BJ (cell line): ENCODE data around the gene GGTLC2. TPM values are rescaled to one million over a fixed set of nuclear protein-coding genes. Genes with fewer than 3 reads are reported as not detected.
A peak's percentile ranks its signal among the peaks of the same experiment; 100 is the strongest.
"Not testable (repeated sequence)": the region's sequence is repeated elsewhere in the genome, so short reads cannot be mapped to it uniquely, and the experiment has no call there.

Experiments
- CTCF ChIA-PET: fragments of 350-600 bp; formaldehyde crosslinking; extraction: SDS; loops from one replicate; lab custom pipeline; 2021; ENCODE audit warnings: antibody characterized with exemption, inconsistent platforms; lab: Yijun Ruan, JAX
- POLR2A ChIA-PET: fragments of 300-600 bp; sonication (Branson Sonifier 250); formaldehyde crosslinking; extraction: SDS; loops from one replicate; lab custom pipeline; 2021; ENCODE audit warnings: antibody characterized with exemption; lab: Charles Lee
- DNase-seq: peaks from one replicate; pipeline ENCODE4 v3.0.0-alpha.2; 2011; ENCODE audit warnings: low read depth
- H3K27me3 ChIP-seq: 2 replicates; pipeline ENCODE4 v1.6.0; 2011; ENCODE audit warnings: low read length; ENCODE audit not compliant: control insufficient read depth, insufficient read depth
- H3K36me3 ChIP-seq: 2 replicates; pipeline ENCODE4 v1.5.1; 2011; ENCODE audit warnings: low read length; ENCODE audit not compliant: control insufficient read depth, insufficient read depth
- H3K4me3 ChIP-seq: 2 replicates; pipeline ENCODE4 v1.5.1; 2011; ENCODE audit warnings: low read depth, mild to moderate bottlenecking, control low read depth, low read length
- CTCF ChIP-seq: IDR thresholded peaks from 2 replicates; pipeline ENCODE4 v1.5.1; 2011; ENCODE audit warnings: low read depth, mild to moderate bottlenecking, control low read depth, inconsistent platforms, low read length, moderate library complexity; ENCODE audit not compliant: insufficient read depth
- polyA plus RNA-seq: library from polyadenylated mRNA; depleted of rRNA; stranded (reverse); fragments of >200 nt; gene quantifications from 2 replicates; pipeline ENCODE4 v1.2.3, GENCODE V29; 2011

GGTLC2 gene
- polyA plus RNA-seq, 1 experiment, result not detected

- no peak for TF ChIP-seq CTCF
- no peak for DNase-seq
- Histone ChIP-seq H3K4me3 (no peak overlapping the region), H3K27me3 (peaks cover 3% of the 10 kb centered on the region; the same call in 1 of the 2 replicates), H3K36me3 (no peaks in the 10 kb centered on the region)
- CTCF ChIA-PET, result interaction anchor here (0.9 kb wide), 1 partner anchor 32 kb away, joined by 4 read pairs; no protein-coding TSS in a partner anchor
- POLR2A ChIA-PET, result no interaction called here
Measured at GRCh38 chr22:22619765-22620414, 24.5 kb upstream of the GGTLC2 start.

- H3K4me3 ChIP-seq, H3K36me3 ChIP-seq, DNase-seq, POLR2A ChIA-PET, H3K27me3 ChIP-seq: not testable (repeated sequence)
- CTCF ChIA-PET, result interaction anchor here (1.1 kb wide), 1 partner anchor 81 kb away, joined by 3 read pairs; no protein-coding TSS in a partner anchor
Measured at GRCh38 chr22:22628546-22629495, 15.6 kb upstream of the GGTLC2 start.

- H3K27me3 ChIP-seq, CTCF ChIA-PET, H3K4me3 ChIP-seq, POLR2A ChIA-PET, DNase-seq, H3K36me3 ChIP-seq: not testable (repeated sequence)
Measured at GRCh38 chr22:22631223-22631652, 13.2 kb upstream of the GGTLC2 start.

GRCh38 chr22:22632226-22632625 is 12.2 kb upstream of the GGTLC2 start:
- CTCF ChIA-PET, H3K27me3 ChIP-seq, H3K36me3 ChIP-seq, POLR2A ChIA-PET, H3K4me3 ChIP-seq, DNase-seq: not testable (repeated sequence)

DNA sequence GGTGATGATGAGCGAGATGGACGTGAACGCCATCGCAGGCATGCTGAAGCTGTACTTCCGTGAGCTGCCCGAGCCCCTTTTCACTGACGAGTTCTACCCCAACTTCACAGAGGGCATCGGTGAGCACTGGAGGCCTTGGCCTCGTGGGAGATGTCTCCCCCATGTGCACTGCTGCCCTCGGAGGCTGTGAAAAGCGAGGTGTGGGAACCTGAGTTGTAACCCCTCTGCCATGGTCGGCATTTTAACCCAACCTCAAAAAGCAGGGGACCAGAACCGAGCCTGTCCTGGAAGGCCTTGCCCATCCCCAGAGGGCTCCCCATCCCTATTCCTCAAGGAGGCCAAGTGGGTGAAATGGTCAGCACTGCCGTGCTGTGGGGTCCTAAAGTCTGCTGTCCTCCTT is 10.9 kb upstream of the GGTLC2 start:
- H3K36me3 ChIP-seq, H3K27me3 ChIP-seq, CTCF ChIA-PET, H3K4me3 ChIP-seq, DNase-seq, POLR2A ChIA-PET: not testable (repeated sequence)

- H3K36me3 ChIP-seq, DNase-seq, POLR2A ChIA-PET, H3K27me3 ChIP-seq, CTCF ChIA-PET, H3K4me3 ChIP-seq: not testable (repeated sequence)
- 0 out of 2 replicates have a peak, but pooled peaks have one; percentile 12 for TF ChIP-seq CTCF
Measured at GRCh38 chr22:22636260-22636659, 8.2 kb upstream of the GGTLC2 start.

- H3K27me3 ChIP-seq, POLR2A ChIA-PET, CTCF ChIA-PET: not testable (repeated sequence)
Measured at GRCh38 chr22:22638313-22638712, 6.1 kb upstream of the GGTLC2 start.

DNA sequence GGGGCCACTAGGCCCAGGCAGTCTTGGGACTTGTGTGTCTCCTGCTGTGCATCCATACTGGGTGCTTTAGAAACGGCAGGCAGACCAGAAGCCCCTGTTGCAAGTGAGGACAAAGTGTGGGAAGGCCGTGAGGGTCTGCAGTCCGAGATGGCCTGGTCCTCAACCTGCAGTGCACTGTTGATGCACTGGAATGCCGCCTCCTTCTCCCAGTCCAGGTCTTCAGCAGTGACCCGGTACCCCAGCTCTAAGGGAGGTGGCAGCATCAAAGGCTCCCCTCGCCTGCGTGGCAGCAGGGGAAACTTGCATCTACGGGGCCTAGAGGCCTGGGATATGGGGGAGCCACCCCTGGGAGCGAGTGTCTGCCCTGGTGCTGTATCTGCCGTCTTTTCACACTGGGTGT is 2.2 kb upstream of the GGTLC2 start:
- H3K4me3 ChIP-seq, DNase-seq, POLR2A ChIA-PET, H3K36me3 ChIP-seq, H3K27me3 ChIP-seq: not testable (repeated sequence)
- CTCF ChIA-PET, result interaction anchor here (0.7 kb wide), 1 partner anchor 49 kb away, joined by 3 read pairs; no protein-coding TSS in a partner anchor

More at GRCh38 chr22:22638313-22638712, 6.1 kb upstream of the GGTLC2 start:
- not testable (repeated sequence) for H3K4me3 ChIP-seq, DNase-seq, H3K36me3 ChIP-seq

GRCh38 chr22:22645969-22646368 is 1.6 kb downstream of the GGTLC2 start:
- CTCF ChIA-PET, POLR2A ChIA-PET, H3K4me3 ChIP-seq, DNase-seq, H3K27me3 ChIP-seq, H3K36me3 ChIP-seq: not testable (repeated sequence)

- CTCF ChIA-PET, result interaction anchor here (0.7 kb wide), 1 partner anchor 36 kb away, joined by 3 read pairs; no protein-coding TSS in a partner anchor
- DNase-seq, H3K27me3 ChIP-seq, H3K4me3 ChIP-seq, POLR2A ChIA-PET, H3K36me3 ChIP-seq: not testable (repeated sequence)
Measured at GRCh38 chr22:22647952-22648351, 3.5 kb downstream of the GGTLC2 start.
